Fibroblast of skin of right biceps (primary cell): ENCODE data around the gene STT3A.
"Not testable (repeated sequence)": the region's sequence is repeated elsewhere in the genome, so short reads cannot be mapped to it uniquely, and the experiment has no call there.

Experiments
- DNase-seq: peaks from one replicate; pipeline ENCODE4 v3.0.0-alpha.2; 2013

Gene STT3A

GRCh38 chr11:125592305-125593113, at the start of gene STT3A:
STT3A (plus strand) TSS chr11:125592852; CDS start chr11:125595916, 3,064 bp downstream.
- DNase-seq: peak; percentile 100

- no peak for DNase-seq
Observed at GRCh38 chr11:125550780-125551179, 41.9 kb upstream of the STT3A start.

- DNase-seq: no peak
Observed at GRCh38 chr11:125551835-125552342, 40.8 kb upstream of the STT3A start.

- no peak for DNase-seq
Observed at GRCh38 chr11:125552927-125553326, 39.7 kb upstream of the STT3A start.

GRCh38 chr11:125553357-125553756, 39.3 kb upstream of the STT3A start:
- no peak for DNase-seq

GRCh38 chr11:125554038-125554437, 38.6 kb upstream of the STT3A start:
- no peak for DNase-seq

GRCh38 chr11:125559888-125560287, 32.8 kb upstream of the STT3A start:
- DNase-seq: no peak

- no peak for DNase-seq
Observed at GRCh38 chr11:125561924-125562323, 30.7 kb upstream of the STT3A start.

GRCh38 chr11:125562430-125562829, 30.2 kb upstream of the STT3A start:
- DNase-seq: no peak

- no peak for DNase-seq
Observed at GRCh38 chr11:125564357-125564756, 28.3 kb upstream of the STT3A start.

- DNase-seq: no peak
Observed at GRCh38 chr11:125566235-125566634, 26.4 kb upstream of the STT3A start.

- DNase-seq: peak; percentile 94
Observed at GRCh38 chr11:125568970-125569914, 23.4 kb upstream of the STT3A start, which contains the start of gene EI24. EI24 (plus strand) TSS chr11:125569477; CDS start chr11:125572528, 3,051 bp downstream.

- peak; percentile 26 for DNase-seq
Observed at GRCh38 chr11:125569915-125570621, 22.6 kb upstream of the STT3A start.

- DNase-seq: no peak
Observed at GRCh38 chr11:125570952-125571351, 21.7 kb upstream of the STT3A start.

- DNase-seq: no peak
Observed at GRCh38 chr11:125572916-125573315, 19.7 kb upstream of the STT3A start.

- DNase-seq: not testable (repeated sequence)
Observed at GRCh38 chr11:125577181-125577580, 15.5 kb upstream of the STT3A start.

GRCh38 chr11:125578783-125579182, 13.9 kb upstream of the STT3A start:
- no peak for DNase-seq

GRCh38 chr11:125579811-125580210, 12.8 kb upstream of the STT3A start:
- no peak for DNase-seq

GRCh38 chr11:125583496-125583895, 9.2 kb upstream of the STT3A start:
- DNase-seq: no peak

- DNase-seq: no peak
Observed at GRCh38 chr11:125585487-125585886, 7.2 kb upstream of the STT3A start.

- DNase-seq: no peak
Observed at GRCh38 chr11:125586623-125587022, 6.0 kb upstream of the STT3A start.

- DNase-seq: peak; percentile 21
Observed at GRCh38 chr11:125587480-125587879, 5.2 kb upstream of the STT3A start.

- DNase-seq: peak; percentile 5
Observed at GRCh38 chr11:125588505-125588904, 4.1 kb upstream of the STT3A start.
